HG02970 (cell line): ENCODE results near the gene PDE2A.

Source experiments
- ATAC-seq: cut with Tn5 transposase; IDR thresholded peaks from one replicate; pipeline ENCODE4 v1.9.1; 2021; ENCODE audit warnings: mild to moderate bottlenecking, moderate library complexity, moderate number of reproducible peaks; ENCODE audit not compliant: unreplicated experiment, low FRiP score

The PDE2A gene

GRCh38 chr11:72595292-72595684, 78.9 kb downstream of the PDE2A start:
- no peak for ATAC-seq

- no peak for ATAC-seq
Observed at GRCh38 chr11:72594493-72595291, 79.5 kb downstream of the PDE2A start.

- no peak for ATAC-seq
Observed at GRCh38 chr11:72592698-72593495, 81.3 kb downstream of the PDE2A start.

GRCh38 chr11:72591785-72592502, 82.3 kb downstream of the PDE2A start:
- ATAC-seq = no peak

- no peak for ATAC-seq
Observed at GRCh38 chr11:72591023-72591422, 83.2 kb downstream of the PDE2A start.

GRCh38 chr11:72589802-72590761, 84.1 kb downstream of the PDE2A start:
- ATAC-seq = no peak

GRCh38 chr11:72588421-72589410, 85.5 kb downstream of the PDE2A start:
- no peak for ATAC-seq

GRCh38 chr11:72587696-72588095, 86.5 kb downstream of the PDE2A start:
- no peak for ATAC-seq

- ATAC-seq = no peak
Observed at GRCh38 chr11:72586321-72587090, 87.7 kb downstream of the PDE2A start.

GRCh38 chr11:72585762-72586311, 88.4 kb downstream of the PDE2A start:
- ATAC-seq = no peak

- ATAC-seq = no peak
Observed at GRCh38 chr11:72584939-72585597, 89.2 kb downstream of the PDE2A start.

GRCh38 chr11:72584293-72584938, 89.8 kb downstream of the PDE2A start:
- ATAC-seq = no peak

- no peak for ATAC-seq
Observed at GRCh38 chr11:72583616-72584292, 90.5 kb downstream of the PDE2A start.

- no peak for ATAC-seq
Observed at GRCh38 chr11:72583177-72583553, 91.1 kb downstream of the PDE2A start.

GRCh38 chr11:72582206-72583176, 91.7 kb downstream of the PDE2A start:
- ATAC-seq = no peak
